Measurements from ENCODE around the gene TSEN54.
"Not testable (repeated sequence)": the region's sequence is repeated elsewhere in the genome, so short reads cannot be mapped to it uniquely, and the experiment has no call there.

TSEN54 gene

GRCh38 chr17:75515496-75516254, 653 bp upstream of the TSEN54 start, which contains the start of gene CASKIN2:
Gene CASKIN2, minus strand, starts transcription at chr17:75515537. Its CDS starts 1,733 bp downstream, at chr17:75513804.
- DNase-seq (ENCODE audit: insufficient read length, low spot score), result peak; percentile 92
- FAIRE-seq, result no peak

GRCh38 chr17:75516619-75517296, 430 bp downstream of the TSEN54 start:
- DNase-seq (ENCODE audit: insufficient read length, low spot score) (peak; percentile 52), FAIRE-seq (peak; percentile 40)

- FAIRE-seq (peak; percentile 42), DNase-seq (ENCODE audit: insufficient read length, low spot score) (no peak)
Measured at GRCh38 chr17:75517297-75517865, 1.1 kb downstream of the TSEN54 start.

- FAIRE-seq, result peak; percentile 82
- no peak for DNase-seq (ENCODE audit: insufficient read length, low spot score)
Measured at GRCh38 chr17:75518201-75518600, 1.9 kb downstream of the TSEN54 start.

- no peak for DNase-seq (ENCODE audit: insufficient read length, low spot score)
- no peak for FAIRE-seq
Measured at GRCh38 chr17:75518983-75519537, 2.7 kb downstream of the TSEN54 start.

- not testable (repeated sequence) for DNase-seq (ENCODE audit: insufficient read length, low spot score); FAIRE-seq
Measured at GRCh38 chr17:75520413-75520812, 4.1 kb downstream of the TSEN54 start.

- FAIRE-seq, result no peak
- DNase-seq (ENCODE audit: insufficient read length, low spot score), result no peak
Measured at GRCh38 chr17:75521290-75521689, 5.0 kb downstream of the TSEN54 start.

- FAIRE-seq (no peak), DNase-seq (ENCODE audit: insufficient read length, low spot score) (no peak)
Measured at GRCh38 chr17:75521951-75522727, 5.8 kb downstream of the TSEN54 start.

- FAIRE-seq (no peak), DNase-seq (ENCODE audit: insufficient read length, low spot score) (no peak)
Measured at GRCh38 chr17:75523647-75524046, 7.3 kb downstream of the TSEN54 start.

GRCh38 chr17:75524269-75524969, 8.1 kb downstream of the TSEN54 start:
- FAIRE-seq, result no peak

GRCh38 chr17:75524970-75525805, 8.9 kb downstream of the TSEN54 start, which contains the start of gene LLGL2:
Gene LLGL2, plus strand, starts transcription at chr17:75525697. Its CDS starts 17,730 bp downstream, at chr17:75543427.
- DNase-seq (ENCODE audit: insufficient read length, low spot score), result peak; percentile 96

More at GRCh38 chr17:75524269-75524969, 8.1 kb downstream of the TSEN54 start:
- DNase-seq (ENCODE audit: insufficient read length, low spot score), result no peak

GRCh38 chr17:75525806-75526554, 9.7 kb downstream of the TSEN54 start:
- DNase-seq (ENCODE audit: insufficient read length, low spot score) (no peak), FAIRE-seq (no peak)

More at GRCh38 chr17:75524970-75525805, 8.9 kb downstream of the TSEN54 start, which contains the start of gene LLGL2:
- peak; percentile 44 for FAIRE-seq

GRCh38 chr17:75526555-75527270, 10.4 kb downstream of the TSEN54 start:
- DNase-seq (ENCODE audit: insufficient read length, low spot score) (no peak), FAIRE-seq (no peak)

GRCh38 chr17:75530837-75531720, 14.8 kb downstream of the TSEN54 start:
- FAIRE-seq, result no peak
- no peak for DNase-seq (ENCODE audit: insufficient read length, low spot score)

- DNase-seq (ENCODE audit: insufficient read length, low spot score) (no peak), FAIRE-seq (no peak)
Measured at GRCh38 chr17:75531721-75532072, 15.4 kb downstream of the TSEN54 start.

GRCh38 chr17:75535119-75535537, 18.8 kb downstream of the TSEN54 start:
- FAIRE-seq, result no peak
- peak; percentile 59 for DNase-seq (ENCODE audit: insufficient read length, low spot score)

- DNase-seq (ENCODE audit: insufficient read length, low spot score), result no peak
- no peak for FAIRE-seq
Measured at GRCh38 chr17:75535871-75536270, 19.5 kb downstream of the TSEN54 start.
